DLD1 (cell line): ENCODE data around the gene DGKI.

ENCODE experiments used
- in situ Hi-C: cut with HindIII; loops from 2 replicates; pipeline ENCODE4 v1.10.0; 2017; ENCODE audit warnings: low sequenced_read_pairs

The DGKI gene

DNA sequence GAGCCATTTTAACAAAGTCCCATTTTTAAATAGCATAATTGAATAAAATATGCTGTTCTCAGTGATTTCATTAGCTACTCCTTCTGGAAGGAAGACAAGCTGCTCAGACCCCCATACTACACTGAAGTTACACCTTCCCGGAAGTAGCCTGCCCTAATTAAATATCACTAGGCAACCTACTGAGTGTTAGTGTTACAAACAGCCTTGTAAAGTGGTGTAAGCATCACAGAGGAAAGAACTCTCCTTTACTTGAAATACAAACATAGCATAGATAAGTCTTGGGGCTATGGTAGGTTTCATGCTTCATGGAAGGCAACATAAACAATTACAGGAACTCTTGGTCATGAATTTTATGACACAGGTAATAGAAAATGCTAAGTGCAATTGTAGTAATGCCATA is 459.8 kb downstream of the DGKI start:
- in situ Hi-C loops = no loop called here

DNA sequence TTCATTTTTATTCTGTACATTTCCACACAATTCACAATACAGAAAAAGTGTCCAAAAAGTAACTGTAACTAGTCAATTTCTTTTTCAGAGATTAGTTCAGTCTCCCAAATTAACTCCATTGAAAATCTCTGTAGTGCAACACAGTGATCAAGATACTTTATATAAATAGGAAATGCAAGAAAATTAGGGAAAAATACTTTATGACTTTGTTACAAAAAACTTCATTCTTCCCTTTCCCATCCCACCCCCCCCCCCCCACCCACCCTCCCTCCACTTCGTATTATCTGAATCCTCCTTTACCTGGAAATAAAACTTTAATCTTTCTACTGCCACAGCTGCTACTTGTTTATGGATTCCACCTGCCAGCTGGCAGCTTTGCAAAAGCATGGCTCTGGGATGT is 465.7 kb downstream of the DGKI start:
- in situ Hi-C loops = no loop called here

DNA sequence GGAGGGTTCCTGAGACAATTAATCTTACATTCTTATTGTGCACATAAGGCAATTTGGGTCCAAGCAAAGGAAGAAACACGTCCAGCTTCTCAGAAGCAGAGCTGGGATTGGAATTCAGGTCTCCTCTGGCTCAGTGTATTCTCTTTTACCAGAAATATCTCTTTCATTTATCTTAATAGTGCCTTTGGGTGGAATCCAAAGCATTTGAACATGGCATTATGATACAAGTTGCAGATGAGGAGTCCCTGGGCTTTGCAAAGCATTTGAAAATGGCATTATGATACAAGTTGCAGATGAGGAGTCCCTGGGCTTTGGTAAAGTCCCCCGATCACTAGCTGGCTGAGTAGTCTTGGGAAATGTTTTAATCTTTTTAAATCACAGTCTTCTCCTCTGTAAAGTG is 473.3 kb downstream of the DGKI start:
- in situ Hi-C loops = no loop called here

DNA sequence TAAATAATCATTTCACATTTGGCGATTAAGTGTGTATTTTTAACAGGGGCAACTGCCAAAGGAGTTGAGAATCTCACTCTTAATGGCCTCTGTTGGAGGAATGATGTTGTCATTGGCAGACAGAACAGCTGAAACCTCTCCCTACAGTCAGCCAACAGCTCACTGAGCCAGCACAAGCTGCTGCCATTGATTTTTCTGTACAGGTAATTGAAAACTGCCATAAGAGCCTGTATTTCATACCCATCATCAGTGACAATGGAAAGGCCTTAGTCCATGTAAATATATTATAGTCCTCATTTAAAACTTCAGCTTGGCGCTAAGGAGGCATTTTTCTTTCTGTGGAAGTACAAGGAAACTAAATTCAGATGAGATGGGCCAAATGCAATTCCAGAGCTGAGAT is 475.2 kb downstream of the DGKI start:
- in situ Hi-C loops = no loop called here

DNA sequence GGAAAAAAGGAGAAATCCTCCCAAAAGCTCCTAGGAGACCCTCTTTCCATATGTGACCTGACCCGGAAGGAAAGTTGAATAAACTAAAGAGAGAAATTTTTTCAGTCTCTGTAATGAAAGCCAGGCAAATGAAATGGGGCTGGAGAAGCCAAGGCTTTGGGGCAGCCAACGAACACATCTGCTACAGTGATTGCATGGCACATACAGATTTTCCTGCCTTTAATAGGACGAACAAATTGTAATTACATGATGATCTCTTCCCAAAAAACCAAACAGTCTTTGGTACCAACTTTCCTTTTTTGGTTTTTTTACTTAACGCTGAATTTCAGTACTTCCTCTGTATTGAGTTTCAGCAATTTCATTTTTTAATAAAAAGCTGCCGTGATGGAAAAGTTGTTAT is 479.8 kb downstream of the DGKI start:
- in situ Hi-C loops = no loop called here

DNA sequence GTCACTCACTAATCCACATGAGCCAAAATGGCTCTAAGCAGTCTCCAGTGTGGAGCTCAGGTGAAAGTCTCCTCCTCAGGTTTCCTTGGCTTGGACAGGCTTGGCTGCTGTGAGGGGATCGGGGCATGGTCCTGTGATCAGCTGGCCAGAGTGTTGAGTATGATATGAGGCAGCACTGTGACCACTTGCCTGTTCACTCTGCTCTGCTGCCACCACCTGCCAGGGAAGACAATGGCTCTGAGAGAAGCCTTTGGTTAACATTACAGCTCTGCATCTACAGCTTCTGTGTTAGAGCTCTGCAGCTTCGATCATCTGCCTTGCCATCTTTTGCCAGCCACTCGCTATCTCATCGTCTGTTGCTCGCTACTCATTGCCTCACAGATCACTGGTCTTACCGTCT is 483.1 kb downstream of the DGKI start:
- in situ Hi-C loops = no loop called here

DNA sequence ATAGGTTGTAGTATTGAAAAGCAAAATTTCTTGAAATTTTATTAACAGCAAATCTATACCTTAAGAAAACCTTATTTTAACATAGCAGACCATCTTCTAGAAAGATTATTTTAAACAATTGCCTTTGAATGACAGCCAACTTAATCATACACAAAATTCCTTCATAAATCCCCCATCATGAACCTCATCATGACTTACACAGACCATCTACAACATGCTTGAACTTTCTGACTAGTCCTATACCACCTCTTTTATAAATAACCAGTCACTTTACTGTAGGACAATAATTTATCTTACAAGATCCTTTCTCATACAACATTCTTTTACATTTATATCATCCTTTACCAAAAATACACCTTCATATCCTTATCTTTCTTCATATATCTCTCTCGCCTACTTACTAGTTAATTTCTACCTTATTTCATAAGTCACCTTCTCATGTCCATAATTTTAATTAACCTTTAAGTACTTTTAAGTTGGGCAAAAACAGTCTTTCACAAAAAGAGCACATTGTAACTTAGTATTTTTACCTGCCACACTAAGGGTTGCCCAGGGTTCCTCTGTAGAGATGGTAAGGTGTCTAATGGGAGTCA is 486.6 kb downstream of the DGKI start:
- in situ Hi-C loops = no loop called here

DNA sequence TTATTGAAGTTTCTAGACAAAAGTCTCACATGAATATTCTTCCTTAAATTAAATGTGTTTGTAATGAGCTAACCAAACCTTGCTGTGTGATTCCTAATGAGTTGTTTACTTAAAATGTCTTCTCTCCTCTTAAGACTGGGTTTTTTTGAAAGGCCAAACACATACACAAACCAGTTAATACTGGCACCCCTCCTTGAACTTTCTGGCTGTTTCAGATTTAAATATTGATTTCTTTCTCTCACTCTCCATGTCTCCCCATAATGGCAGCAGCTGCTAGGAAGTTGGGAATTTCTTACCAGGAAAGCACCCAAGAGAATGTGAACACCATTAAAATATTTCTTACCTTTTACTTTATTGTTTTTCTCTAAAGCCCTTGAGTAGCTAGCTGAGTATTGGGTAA is 491.8 kb downstream of the DGKI start:
- in situ Hi-C loops = no loop called here

DNA sequence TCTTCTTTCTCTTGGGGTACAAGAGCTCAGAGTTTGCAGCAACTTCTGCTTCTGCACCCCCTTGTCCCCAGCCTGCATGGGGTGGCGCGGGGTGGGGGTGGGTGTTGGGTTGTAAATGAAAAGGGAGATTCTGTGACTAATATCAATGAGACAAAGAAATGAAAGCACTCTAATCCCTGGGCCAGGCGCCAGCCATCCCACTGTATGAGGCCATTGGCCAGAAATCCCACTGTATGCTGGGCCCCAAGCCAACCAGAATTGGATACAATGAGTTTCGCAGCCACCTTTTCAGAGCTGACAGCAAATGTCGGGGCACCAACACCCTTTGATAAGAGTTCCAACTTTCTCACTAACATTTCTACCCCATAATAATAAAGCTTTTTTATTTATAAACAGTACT is 492.4 kb downstream of the DGKI start:
- in situ Hi-C loops = no loop called here

DNA sequence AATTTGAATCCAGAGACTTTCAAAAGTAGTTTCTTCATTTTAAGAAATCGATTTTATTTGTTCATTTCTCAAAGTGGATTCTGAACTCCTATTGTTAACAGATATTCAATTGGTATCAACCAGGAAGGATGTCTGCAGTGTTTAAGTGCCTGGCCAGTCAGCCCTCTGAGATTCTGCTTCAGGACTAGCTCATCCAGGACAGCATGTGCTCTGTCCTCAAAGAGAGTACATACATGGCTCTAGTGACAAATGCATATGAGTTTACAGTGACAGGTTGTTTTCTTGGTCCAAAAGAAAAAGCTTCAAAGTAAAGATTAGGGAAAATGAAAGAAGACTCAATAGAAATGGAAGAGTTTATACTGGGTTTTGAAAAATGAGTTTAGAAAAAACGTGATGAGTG is 494.8 kb downstream of the DGKI start:
- in situ Hi-C loops = no loop called here

DNA sequence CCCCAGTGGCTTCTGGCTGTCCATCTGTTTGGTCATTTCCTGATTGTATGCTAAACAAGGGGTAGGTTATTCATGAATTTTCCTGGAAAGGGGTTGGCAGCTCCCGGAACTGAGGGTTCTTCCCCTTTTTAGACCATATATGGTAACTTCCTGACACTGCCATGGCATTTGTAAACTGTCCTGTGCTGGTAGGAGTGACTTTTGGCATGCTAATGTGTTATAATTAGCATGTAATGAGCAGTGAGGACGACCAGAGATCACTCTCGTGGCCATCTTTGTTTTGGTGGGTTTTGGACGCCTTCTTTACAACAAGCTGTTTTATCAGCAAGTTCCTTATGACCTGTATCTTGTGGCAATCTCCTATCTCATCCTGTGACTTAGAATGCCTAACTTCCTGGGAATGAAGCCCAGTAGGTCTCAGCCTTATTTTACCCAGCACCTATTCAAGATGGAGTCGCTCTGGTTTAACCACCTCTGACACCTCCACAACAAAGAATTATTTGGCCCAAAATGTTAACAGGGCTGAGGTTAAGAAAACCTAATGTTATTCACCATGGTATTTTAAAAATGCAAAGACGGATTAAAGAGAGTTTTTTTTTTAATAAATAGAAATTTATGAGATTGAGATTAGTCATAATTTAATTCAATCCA is 500.9 kb downstream of the DGKI start:
- in situ Hi-C loops = no loop called here

DNA sequence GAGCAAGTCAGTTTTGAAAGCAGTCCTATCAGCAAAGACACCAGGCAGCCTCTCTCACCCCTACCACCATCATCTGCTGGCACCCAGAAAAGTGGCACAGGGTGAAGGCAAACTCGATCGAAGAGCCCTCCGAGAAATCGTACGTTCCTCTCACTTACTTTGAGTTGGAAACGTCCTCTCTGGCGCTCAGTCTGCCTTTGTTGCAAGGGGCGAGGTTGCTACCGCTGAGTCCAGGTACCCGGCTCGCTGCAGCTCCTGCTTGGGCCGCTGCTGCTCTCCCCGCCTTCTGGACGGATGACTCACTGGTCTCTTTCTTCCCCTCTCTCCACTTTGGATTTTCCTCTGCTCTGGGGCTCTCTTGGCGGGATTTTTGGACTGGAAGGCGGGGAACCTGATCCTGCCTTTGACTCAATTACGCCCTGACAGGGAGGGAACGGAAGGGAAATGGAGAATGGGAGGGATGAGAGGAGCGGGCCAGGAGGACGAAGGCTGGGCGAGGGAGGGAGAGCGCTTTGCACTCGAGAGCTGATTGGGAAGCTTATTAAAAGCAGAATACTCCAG is 503.4 kb downstream of the DGKI start, which contains the start of gene PTN:
PTN (minus strand) TSS at position 453 of the 561 bp plus-strand sequence. CDS start 88,760 bp downstream, outside the sequence.
- in situ Hi-C loops = no loop called here

DNA sequence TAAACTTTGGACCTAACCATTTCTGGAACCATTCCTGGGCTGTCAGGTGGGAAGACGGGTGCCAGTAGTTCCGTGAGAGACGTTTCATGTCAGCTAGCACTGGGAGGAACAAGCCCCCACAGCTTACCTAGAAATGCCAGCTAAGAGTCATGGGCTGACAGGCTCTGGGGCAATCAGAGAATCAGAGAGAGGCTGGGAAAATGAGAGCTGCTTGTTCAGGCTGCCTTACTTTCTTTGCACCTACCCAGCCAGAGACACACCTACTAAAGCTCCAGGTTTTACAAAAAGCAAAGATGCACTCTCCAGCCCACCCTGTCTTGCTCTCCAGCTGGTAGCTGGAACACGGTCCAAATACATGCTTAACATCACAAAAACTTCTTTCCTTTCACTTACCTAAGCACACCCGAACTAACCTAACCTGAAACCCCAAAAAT is 503.9 kb downstream of the DGKI start:
- in situ Hi-C loops = no loop called here

DNA sequence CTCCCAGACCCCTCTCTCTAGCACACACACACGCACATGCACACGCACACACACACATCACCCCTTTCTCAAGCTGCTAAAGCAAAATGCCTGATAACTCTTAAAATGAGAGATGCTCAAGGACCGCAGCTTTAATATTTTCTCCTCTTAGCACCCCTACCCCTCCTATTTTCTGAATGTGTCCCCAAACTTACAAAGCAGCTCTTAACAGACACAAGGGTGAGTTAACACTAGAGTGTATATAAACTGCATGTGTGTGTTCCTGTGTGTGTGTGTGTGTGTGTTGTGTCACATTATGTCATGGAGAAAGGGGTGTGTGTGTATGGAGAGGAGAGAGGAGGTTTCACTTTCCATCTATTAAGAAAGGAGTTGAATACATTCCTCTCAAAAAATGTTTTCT is 504.5 kb downstream of the DGKI start:
- in situ Hi-C loops = no loop called here

DNA sequence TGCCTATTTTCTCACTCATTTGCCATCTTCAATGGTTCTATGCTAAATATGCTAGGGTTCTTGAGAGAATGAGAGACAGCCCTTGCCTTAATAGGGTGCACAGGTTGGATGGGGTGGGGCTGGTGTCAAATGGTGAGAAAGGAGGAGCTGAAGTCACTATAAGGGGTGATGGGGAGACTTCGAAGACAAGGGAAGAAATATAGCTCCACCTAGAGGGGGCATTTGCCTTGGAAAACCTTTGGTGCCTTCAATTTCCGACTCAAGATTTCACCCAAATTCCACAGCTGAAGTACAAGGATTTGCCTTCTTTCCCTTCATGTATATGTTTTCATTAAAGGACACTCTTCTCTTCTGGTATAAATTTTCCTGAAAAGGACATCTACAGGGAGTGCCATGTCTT is 508.9 kb downstream of the DGKI start:
- in situ Hi-C loops = no loop called here

DNA sequence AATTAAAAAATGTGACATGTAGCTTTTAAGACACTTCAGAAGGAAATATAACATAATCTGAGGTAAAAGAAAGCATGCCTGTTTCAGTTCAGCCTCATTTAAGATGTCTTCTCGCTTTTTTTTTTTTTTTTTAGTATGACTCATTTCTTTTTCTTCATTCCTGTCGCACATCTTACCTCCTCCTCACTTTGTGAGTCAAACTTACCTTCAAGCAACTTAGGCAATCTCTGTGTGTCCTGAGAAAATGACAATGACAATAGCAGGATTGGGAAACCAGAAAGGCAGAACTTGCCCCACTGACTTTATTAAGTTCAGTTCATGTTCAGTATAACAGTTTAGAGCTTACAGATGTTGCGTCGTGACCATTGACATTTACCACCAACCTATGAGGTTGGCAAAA is 511.0 kb downstream of the DGKI start:
- in situ Hi-C loops = no loop called here

DNA sequence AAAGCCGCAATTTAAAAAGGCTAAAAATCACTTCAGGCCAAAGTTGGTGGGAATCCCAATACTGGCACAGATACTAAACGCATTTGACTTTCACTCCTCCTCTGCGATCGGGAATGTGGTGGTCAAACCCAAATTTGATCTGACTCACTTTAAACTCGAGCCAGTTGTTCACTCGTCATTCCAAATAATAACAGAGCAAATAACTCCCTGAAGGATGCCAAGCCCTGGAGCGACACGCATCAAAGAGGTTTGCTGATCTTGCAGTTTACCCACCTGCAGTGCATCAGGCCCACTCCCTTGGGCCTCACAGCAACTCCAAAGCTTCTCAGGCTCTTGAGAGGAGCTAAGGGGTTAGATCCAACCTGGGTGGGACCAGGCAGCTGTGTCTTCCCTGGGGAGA is 515.4 kb downstream of the DGKI start:
- in situ Hi-C loops = no loop called here
